ENCODE data around the gene ABHD12B. TPM values are rescaled to one million over a fixed set of nuclear protein-coding genes. Genes with fewer than 3 reads are reported as not detected.

The ABHD12B gene
- polyA plus RNA-seq, 3 donors, result 0.45 to 0.54 TPM; not detected in 1

- DNase-seq, result peak; percentile 62 to 77 (median 72)
- H3K9me3 ChIP-seq (replicated peaks in 1 of 2; ENCODE audit: control insufficient read depth in 1 of 2, insufficient read depth in 1 of 2, low read length in 2 of 2), result no peaks in the 10 kb centered on the region
- intact Hi-C loops (cut with micrococcal nuclease), result no loop called here
- H4K20me1 ChIP-seq (ENCODE audit: insufficient read depth, low read length), result no peaks in the 10 kb centered on the region
- no peaks in the 10 kb centered on the region for H3K36me3 ChIP-seq (replicated peaks in 1 of 2; ENCODE audit: control insufficient read depth in 1 of 2, insufficient read depth in 2 of 2, low read length in 2 of 2)
- TF ChIP-seq, protein P1, sequence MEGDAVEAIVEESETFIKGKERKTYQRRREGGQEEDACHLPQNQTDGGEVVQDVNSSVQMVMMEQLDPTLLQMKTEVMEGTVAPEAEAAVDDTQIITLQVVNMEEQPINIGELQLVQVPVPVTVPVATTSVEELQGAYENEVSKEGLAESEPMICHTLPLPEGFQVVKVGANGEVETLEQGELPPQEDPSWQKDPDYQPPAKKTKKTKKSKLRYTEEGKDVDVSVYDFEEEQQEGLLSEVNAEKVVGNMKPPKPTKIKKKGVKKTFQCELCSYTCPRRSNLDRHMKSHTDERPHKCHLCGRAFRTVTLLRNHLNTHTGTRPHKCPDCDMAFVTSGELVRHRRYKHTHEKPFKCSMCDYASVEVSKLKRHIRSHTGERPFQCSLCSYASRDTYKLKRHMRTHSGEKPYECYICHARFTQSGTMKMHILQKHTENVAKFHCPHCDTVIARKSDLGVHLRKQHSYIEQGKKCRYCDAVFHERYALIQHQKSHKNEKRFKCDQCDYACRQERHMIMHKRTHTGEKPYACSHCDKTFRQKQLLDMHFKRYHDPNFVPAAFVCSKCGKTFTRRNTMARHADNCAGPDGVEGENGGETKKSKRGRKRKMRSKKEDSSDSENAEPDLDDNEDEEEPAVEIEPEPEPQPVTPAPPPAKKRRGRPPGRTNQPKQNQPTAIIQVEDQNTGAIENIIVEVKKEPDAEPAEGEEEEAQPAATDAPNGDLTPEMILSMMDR (IDR thresholded peaks at IDR 0.05), result peak; percentile 85
- no CpG with 5 or more reads among the region's 6 CpGs for WGBS (ENCODE audit: insufficient coverage)
- H3K27me3 ChIP-seq (ENCODE audit: control insufficient read depth in 2 of 2, insufficient read depth in 2 of 2, low read length in 2 of 2), result no peaks in the 10 kb centered on the region
- peaks cover 10 to 12% of the 10 kb centered on the region in 2 donors for H3K4me1 ChIP-seq (ENCODE audit: control insufficient read depth in 1 of 2, insufficient read depth in 2 of 2, low read length in 2 of 2)
- Mint-ChIP-seq H3K27ac (peak overlapping the region; percentile 77 to 91 (median 85)), H3K9me3 (no peaks in the 10 kb centered on the region), H3K4me1 (peaks cover 16% of the 10 kb centered on the region), H3K27me3 (ENCODE audit: low read depth in 3 of 3) (peaks cover 0 to 3% (median 1%) of the 10 kb centered on the region in 3 donors), H3K36me3 (no peaks in the 10 kb centered on the region), H3K4me3 (peak overlapping the region; percentile 91 to 95)
- H3K4me2 ChIP-seq (replicated peaks; ENCODE audit: extremely low read depth, low read length, poor library complexity, severe bottlenecking), result peak overlapping the region; percentile 93
- peak overlapping the region; percentile 86 for H2AFZ ChIP-seq (ENCODE audit: insufficient read depth, low read depth, low read length, poor library complexity, severe bottlenecking)
- H3K4me3 ChIP-seq (replicated peaks in 1 of 3; ENCODE audit: low read depth in 2 of 3, low read length in 3 of 3), result peak overlapping the region; percentile 70 to 93 (median 77)
- no peaks in the 10 kb centered on the region for H3K79me2 ChIP-seq (ENCODE audit: insufficient read depth, low read length)
- peak overlapping the region in 1 of 2 donors; percentile 71 for H3K27ac ChIP-seq (ENCODE audit: low read depth in 1 of 2, low read length in 2 of 2)
- peak overlapping the region; percentile 22 for H3K9ac ChIP-seq (ENCODE audit: insufficient read depth, low read length, poor library complexity, severe bottlenecking)
Measured at GRCh38 chr14:50860478-50861086, 11.3 kb upstream of the ABHD12B start.

DNA sequence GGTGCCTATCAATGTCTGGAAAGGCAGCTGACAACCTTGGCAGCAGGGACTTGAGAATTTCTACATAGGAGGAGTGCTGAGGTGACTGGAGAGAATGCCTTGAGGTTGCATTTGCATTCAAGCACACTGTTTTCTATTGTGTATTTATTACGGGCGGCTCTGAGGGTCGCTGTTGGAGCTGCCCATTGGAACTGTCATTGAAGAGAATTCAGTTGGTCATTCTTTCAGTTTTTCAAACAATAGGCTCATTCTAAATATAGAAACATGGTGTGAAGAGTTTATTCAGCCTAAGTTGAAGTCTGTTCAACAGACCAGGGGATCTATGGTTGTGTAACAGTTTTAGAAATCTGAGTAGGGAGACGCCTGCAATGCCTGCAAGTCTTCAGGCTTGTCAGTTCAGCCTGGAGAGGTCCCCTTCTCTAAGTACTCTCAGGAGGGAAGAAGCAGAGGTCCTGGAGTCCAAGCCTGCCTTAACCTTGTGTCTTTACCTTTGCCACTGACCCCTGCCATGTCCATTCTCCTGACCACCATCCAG is 9.8 kb upstream of the ABHD12B start:
- DNase-seq, result no peak
- no peaks in the 10 kb centered on the region for H3K27me3 ChIP-seq (ENCODE audit: control insufficient read depth in 2 of 2, insufficient read depth in 2 of 2, low read length in 2 of 2)
- H3K36me3 Mint-ChIP-seq, result no peaks in the 10 kb centered on the region
- no peak overlapping the region for H3K4me3 Mint-ChIP-seq
- TF ChIP-seq, protein P1 (IDR thresholded peaks at IDR 0.05), result no peak
- H2AFZ ChIP-seq (ENCODE audit: insufficient read depth, low read depth, low read length, poor library complexity, severe bottlenecking), result no peak overlapping the region
- H3K27ac ChIP-seq (ENCODE audit: low read depth in 1 of 2, low read length in 2 of 2), result no peak overlapping the region
- H3K79me2 ChIP-seq (ENCODE audit: insufficient read depth, low read length), result no peaks in the 10 kb centered on the region
- H3K4me1 ChIP-seq (ENCODE audit: control insufficient read depth in 1 of 2, insufficient read depth in 2 of 2, low read length in 2 of 2), result peaks cover 18 to 21% of the 10 kb centered on the region in 2 donors
- no peaks in the 10 kb centered on the region for H4K20me1 ChIP-seq (ENCODE audit: insufficient read depth, low read length)
- H3K27me3 Mint-ChIP-seq (ENCODE audit: low read depth in 3 of 3), result peaks cover 0 to 3% (median 3%) of the 10 kb centered on the region in 3 donors
- no peaks in the 10 kb centered on the region for H3K9me3 Mint-ChIP-seq
- no peaks in the 10 kb centered on the region for H3K36me3 ChIP-seq (replicated peaks in 1 of 2; ENCODE audit: control insufficient read depth in 1 of 2, insufficient read depth in 2 of 2, low read length in 2 of 2)
- 0% methylated on average over 1 of the region's 4 CpGs for WGBS (ENCODE audit: insufficient coverage)
- H3K27ac Mint-ChIP-seq, result no peak overlapping the region
- no peak overlapping the region for H3K4me2 ChIP-seq (replicated peaks; ENCODE audit: extremely low read depth, low read length, poor library complexity, severe bottlenecking)
- H3K9me3 ChIP-seq (replicated peaks in 1 of 2; ENCODE audit: control insufficient read depth in 1 of 2, insufficient read depth in 1 of 2, low read length in 2 of 2), result no peaks in the 10 kb centered on the region
- intact Hi-C loops (cut with micrococcal nuclease), result no loop called here
- no peak overlapping the region for H3K9ac ChIP-seq (ENCODE audit: insufficient read depth, low read length, poor library complexity, severe bottlenecking)
- H3K4me3 ChIP-seq (replicated peaks in 1 of 3; ENCODE audit: low read depth in 2 of 3, low read length in 3 of 3), result no peak overlapping the region
- H3K4me1 Mint-ChIP-seq, result peaks cover 26% of the 10 kb centered on the region

Measured in CD14-positive monocyte (primary cell).